GM19438 (cell line): ENCODE data around the gene INPP5A.
"Not testable (repeated sequence)": the region's sequence is repeated elsewhere in the genome, so short reads cannot be mapped to it uniquely, and the experiment has no call there.

ENCODE experiments used
- ATAC-seq: cut with Tn5 transposase; IDR thresholded peaks from one replicate; pipeline ENCODE4 v1.9.1; 2021; ENCODE audit warnings: low read depth; ENCODE audit not compliant: unreplicated experiment

INPP5A gene

DNA sequence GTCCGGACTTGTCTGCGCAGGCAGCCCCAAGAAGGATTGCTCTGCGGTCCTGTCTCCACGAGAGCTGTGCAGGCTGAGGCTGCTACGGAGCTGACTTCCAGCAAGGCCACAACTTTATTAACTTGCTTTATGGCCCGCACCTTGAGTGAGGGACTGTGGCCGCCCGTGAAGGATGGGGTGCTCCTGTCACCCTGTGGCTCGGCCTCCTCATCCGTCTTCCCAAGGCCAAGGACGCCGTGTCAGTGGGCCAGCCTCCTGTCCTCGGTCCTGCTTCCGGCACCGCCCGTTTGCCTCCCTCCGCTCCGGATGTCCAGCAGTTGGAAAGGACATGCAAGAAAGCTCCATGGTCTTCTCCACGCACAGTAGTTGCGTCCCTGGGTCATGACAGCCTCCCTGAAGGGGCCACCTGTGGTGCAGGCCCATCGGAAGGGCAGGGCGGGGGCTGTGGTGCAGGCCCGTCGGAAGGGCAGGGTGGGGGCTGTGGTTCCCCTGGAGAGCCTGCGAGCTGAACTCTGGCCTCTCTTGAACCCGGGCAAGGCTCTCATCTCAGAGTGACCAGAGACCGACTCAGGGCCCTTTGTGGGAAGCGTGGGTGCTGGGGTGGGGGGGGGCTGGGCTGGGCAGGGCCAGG, 161.3 kb downstream of the INPP5A start:
- ATAC-seq = no peak

- ATAC-seq = no peak
These were observed 162.0 kb downstream of the INPP5A start for GRCh38 chr10:132699411-132700155.

GRCh38 chr10:132700156-132701098, 162.8 kb downstream of the INPP5A start:
- no peak for ATAC-seq

DNA sequence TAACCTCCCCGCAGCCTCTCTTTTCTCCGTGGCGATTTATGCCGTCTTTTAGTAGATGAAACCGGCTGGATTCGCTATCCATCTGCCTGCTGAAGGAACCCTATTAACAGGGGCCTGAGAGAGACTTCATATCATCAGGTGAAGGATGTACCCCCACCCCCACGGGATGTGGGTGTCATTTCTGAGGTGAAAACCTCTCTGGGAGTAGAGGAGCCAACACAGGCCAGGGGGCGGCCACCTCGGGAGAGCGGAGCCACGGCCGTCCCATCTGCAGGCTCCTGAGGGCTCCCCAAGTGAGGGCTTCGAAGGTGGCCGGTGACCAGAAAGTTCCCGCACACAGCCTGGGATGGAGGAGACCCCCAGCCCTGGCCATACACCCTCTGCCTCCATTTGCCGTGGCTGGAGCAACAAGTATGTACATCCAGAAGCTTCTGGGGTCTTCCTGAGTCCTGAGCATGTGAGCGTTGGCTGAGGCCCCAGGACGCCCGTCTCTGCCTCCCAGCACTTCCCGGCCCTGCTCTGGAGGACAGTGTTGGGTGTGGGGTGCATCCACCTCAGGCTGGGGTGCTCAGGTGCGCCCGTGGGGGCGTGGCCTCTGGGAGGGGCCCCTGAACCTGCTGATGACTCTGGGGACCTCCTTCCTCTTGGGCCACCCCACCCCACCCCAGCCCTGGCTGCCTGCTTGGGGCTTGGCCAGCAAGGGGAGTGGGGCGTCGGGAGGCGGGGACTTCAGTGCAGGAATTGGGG, 163.7 kb downstream of the INPP5A start:
- no peak for ATAC-seq

DNA sequence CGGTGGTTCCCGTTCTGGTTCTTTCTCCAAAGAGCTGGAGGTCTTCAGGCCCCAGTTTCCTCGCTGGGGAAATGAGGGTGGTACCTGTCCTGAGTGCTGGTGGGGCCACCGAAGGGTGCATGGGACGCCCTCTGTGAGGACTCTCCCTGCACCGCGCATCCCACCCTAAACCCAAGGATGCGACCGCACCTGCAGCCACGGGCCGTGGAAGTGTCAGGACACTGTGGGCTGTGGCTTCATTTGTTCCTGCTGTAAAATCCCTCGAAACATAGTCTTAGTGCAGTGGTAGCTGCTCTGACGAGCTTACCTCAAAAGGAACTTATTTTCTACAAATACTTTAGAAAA, 164.2 kb downstream of the INPP5A start:
- no peak for ATAC-seq

- no peak for ATAC-seq
These were observed 165.2 kb downstream of the INPP5A start for GRCh38 chr10:132702601-132703418.

- no peak for ATAC-seq
These were observed 165.9 kb downstream of the INPP5A start for GRCh38 chr10:132703419-132704007.

DNA sequence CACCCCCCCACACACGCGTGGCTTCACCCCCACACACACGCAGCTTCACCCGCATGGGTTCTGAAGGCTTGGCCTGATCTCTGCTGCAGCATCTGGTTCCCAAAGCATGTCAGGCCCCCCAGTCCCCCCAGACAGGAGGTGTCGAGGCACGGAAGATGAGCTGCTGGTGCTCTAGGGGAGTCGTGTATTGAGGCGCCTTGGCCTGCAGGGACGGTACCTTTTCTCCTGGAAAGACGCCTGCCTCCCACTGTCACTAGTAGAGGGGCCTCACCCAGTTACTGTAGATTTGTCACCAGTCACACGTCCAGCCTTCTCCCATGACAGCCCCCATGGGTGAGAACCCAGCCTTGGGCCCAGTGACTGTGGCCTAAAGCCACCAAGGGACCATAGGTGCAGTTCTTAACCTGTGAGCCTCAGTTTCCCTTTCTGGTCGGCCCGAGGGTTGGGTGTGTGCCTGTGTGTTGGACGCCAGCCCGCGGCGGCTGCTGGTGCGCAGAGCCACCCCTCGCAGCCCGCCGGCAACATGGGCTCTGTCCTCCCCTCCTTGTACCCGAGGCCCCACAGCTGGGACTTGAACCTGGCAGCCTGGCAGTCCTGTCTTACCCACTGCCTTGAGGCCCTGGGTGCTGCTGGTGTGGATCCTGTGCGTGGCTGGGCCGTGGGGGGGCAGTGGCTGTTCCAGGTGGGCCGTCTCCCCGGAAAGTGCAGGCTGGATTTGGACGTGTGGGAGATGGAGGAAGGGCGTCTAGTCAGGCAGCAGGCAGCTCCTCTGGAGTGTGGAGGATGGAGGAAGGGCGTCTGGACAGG, 166.6 kb downstream of the INPP5A start:
- ATAC-seq = no peak

GRCh38 chr10:132704815-132705064, 167.2 kb downstream of the INPP5A start:
- ATAC-seq = not testable (repeated sequence)

DNA sequence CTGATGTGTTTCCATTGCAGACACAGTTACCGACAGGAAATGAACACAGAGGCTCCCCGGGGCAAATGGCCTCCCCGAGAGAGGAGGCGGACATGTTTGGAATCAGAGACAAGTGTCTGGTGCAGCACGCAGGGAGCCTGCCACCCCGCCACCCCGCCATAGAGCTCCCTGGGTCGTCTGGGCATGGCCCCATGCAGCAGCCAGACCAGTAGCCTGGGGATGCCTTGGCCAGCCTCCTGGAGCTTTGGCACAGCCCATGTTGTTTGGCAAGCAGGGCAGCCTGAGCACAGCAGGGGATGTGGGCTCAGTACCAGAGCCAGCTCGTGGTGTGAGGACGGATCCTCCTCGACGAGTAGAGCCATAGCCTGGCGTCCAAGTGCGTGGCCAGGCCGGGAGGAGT, 167.6 kb downstream of the INPP5A start:
- ATAC-seq = no peak

- ATAC-seq = no peak
These were observed 168.4 kb downstream of the INPP5A start for GRCh38 chr10:132705943-132706342.

- ATAC-seq = no peak
These were observed 169.1 kb downstream of the INPP5A start for GRCh38 chr10:132706701-132707100.

DNA sequence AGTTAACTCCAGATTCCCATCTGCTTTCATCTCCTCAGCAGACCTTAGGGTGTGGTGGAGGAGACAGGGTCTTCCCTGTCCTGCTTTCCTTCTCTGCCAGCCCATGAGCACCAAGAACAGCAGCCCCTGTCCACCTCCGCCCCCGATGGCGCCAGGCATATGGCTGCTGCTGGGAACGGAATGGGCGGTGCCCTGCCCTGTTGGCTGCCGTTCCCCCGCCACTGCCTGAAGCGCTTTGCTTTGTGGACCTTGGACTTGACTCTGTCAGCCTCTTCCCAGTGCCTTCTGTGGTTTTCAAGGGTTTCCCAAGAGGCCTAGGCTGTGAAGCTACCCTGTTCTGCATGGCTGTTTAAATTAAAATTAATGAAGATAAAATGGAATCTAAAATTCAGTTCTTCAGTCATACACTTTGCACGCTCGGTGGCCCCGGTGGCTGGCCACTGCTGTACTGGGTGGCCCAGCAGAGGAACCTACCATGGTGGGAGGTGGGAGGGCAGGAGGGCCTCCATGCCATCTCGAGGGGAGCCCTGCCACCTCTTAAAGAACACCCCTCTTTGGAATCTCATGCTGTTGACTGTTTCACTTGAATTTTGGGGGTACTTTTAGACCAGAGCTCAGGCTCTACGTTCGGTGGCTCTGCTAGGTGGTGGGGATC, 169.7 kb downstream of the INPP5A start:
- no peak for ATAC-seq

- no peak for ATAC-seq
These were observed 170.2 kb downstream of the INPP5A start for GRCh38 chr10:132707776-132708171.

DNA sequence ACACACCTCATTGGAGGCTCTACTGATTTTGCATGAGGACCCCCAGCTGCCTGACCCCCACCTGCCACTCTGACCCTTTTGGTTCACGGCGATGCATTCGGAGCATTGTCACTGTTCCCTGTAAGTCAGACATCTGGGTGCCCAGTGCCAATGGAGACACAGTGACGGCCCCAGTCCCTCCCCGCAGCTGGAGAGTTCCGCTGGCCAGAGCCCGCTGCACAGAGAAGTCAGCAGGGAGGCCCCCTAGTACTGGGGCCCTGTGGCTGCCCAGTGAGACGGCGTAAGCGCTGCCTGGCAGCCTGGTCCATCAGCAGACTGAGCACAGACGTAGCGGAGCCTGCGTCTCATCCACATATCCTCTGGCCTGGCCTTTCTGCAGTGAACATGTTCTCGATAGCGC, 170.9 kb downstream of the INPP5A start:
- no peak for ATAC-seq

- no peak for ATAC-seq
These were observed 171.3 kb downstream of the INPP5A start for GRCh38 chr10:132708936-132709335.

- no peak for ATAC-seq
These were observed 171.9 kb downstream of the INPP5A start for GRCh38 chr10:132709471-132709951.

- ATAC-seq = no peak
These were observed 172.6 kb downstream of the INPP5A start for GRCh38 chr10:132710036-132710686.
